NB4 (cell line): ENCODE data around the gene TADA2A.

Source experiments
- DNase-seq: peaks from one replicate; pipeline ENCODE4 v3.0.0; 2010; ENCODE audit warnings: low read depth
- H3K4me3 ChIP-seq: one replicate; pipeline ENCODE4 v1.5.1; 2011; ENCODE audit warnings: mild to moderate bottlenecking, low read depth, low read length, moderate library complexity
- CTCF ChIP-seq: IDR thresholded peaks from one replicate; pipeline ENCODE4 v1.5.1; 2012; ENCODE audit warnings: low read depth, low read length
- MAX ChIP-seq: IDR thresholded peaks from 2 replicates; pipeline ENCODE4 v1.6.1; 2011; ENCODE audit warnings: low read depth, low read length
- MYC ChIP-seq: IDR thresholded peaks from 2 replicates; pipeline ENCODE4 v1.6.1; 2011; ENCODE audit warnings: low read depth, low read length
- POLR2A ChIP-seq: IDR thresholded peaks from 2 replicates; pipeline ENCODE4 v1.6.1; 2011; ENCODE audit warnings: mild to moderate bottlenecking; ENCODE audit not compliant: insufficient read length; ENCODE audit errors: extremely low read depth

Gene TADA2A

DNA sequence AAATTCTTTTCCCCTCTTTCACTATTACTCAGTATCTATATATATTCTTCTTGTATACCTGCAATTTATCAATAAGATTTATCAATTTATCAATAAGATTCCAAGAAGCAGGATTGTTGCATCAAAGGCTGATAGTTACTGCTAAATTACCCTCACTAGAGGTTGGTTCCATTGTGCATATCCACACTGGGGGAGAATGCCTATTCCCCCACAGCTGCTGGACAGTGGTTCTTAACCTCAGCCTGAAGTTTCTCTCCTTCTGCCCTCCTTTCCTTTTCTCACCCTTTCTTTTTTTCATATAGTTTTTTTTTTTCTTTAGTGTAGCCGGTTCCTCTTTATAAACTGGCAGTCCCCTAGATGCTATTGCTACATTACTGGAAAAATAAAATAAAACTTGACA lies 24.6 kb upstream of the TADA2A start:
- TF ChIP-seq CTCF (no peak), POLR2A (no peak), MAX (no peak), MYC (no peak)
- no peak for DNase-seq
- no peak overlapping the region for H3K4me3 ChIP-seq

- no peak overlapping the region for H3K4me3 ChIP-seq
- TF ChIP-seq MAX (no peak), MYC (no peak), POLR2A (no peak), CTCF (no peak)
- DNase-seq, result no peak
Observed at GRCh38 chr17:37384560-37385149, 22.0 kb upstream of the TADA2A start.

- no peak overlapping the region for H3K4me3 ChIP-seq
- TF ChIP-seq MYC (no peak), POLR2A (no peak), MAX (no peak), CTCF (no peak)
- DNase-seq, result no peak
Observed at GRCh38 chr17:37385474-37385990, 21.2 kb upstream of the TADA2A start.

DNA sequence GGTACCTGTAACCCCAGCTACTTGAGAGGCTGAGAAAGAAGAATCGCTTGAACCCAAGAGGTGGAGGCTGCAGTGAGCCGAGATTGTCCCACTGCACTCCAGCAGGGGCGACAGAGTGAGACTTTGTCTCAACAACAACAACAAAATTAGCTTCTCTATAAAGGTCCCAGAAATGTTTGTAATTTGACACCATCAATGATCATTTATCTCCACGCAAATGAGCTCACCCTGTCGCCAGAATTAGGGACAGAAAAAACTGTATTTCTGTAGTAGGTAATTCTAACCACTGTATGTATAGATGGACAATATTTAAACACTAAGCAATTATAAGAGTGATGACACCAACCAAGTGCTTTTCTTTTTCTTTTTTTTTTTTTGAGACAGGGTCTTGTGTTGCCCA lies 20.2 kb upstream of the TADA2A start:
- no peak overlapping the region for H3K4me3 ChIP-seq
- DNase-seq, result no peak
- TF ChIP-seq MYC (no peak), MAX (no peak), CTCF (no peak), POLR2A (no peak)

- no peak for DNase-seq
- H3K4me3 ChIP-seq, result no peak overlapping the region
- no peak for TF ChIP-seq MYC
- TF ChIP-seq CTCF, result no peak
- TF ChIP-seq MAX, result no peak
- TF ChIP-seq POLR2A, result no peak
Observed at GRCh38 chr17:37388266-37388665, 18.4 kb upstream of the TADA2A start.

- TF ChIP-seq MAX (no peak), MYC (no peak), CTCF (no peak), POLR2A (no peak)
- no peak overlapping the region for H3K4me3 ChIP-seq
- DNase-seq, result no peak
Observed at GRCh38 chr17:37389160-37389559, 17.5 kb upstream of the TADA2A start.
